GM19043 (cell line): ENCODE data around the gene MTG2.

Experiments used
- ATAC-seq: cut with Tn5 transposase; IDR thresholded peaks from one replicate; pipeline ENCODE4 v1.9.1; 2021; ENCODE audit warnings: low read depth; ENCODE audit not compliant: unreplicated experiment

The MTG2 gene

GRCh38 chr20:62160876-62161275 lies 22.0 kb upstream of the MTG2 start:
- no peak for ATAC-seq

- ATAC-seq = no peak
Measured at GRCh38 chr20:62161347-62161746, 21.5 kb upstream of the MTG2 start.

- ATAC-seq = no peak
Measured at GRCh38 chr20:62162765-62163484, 19.9 kb upstream of the MTG2 start.

GRCh38 chr20:62163485-62163865 lies 19.4 kb upstream of the MTG2 start:
- ATAC-seq = no peak

GRCh38 chr20:62163986-62164762 lies 18.7 kb upstream of the MTG2 start:
- ATAC-seq = no peak

GRCh38 chr20:62164879-62165761 lies 17.7 kb upstream of the MTG2 start:
- ATAC-seq = no peak

GRCh38 chr20:62165762-62166399 lies 16.9 kb upstream of the MTG2 start:
- no peak for ATAC-seq

GRCh38 chr20:62167474-62167873 lies 15.4 kb upstream of the MTG2 start:
- ATAC-seq = no peak

- ATAC-seq = no peak
Measured at GRCh38 chr20:62168061-62168460, 14.8 kb upstream of the MTG2 start.

- no peak for ATAC-seq
Measured at GRCh38 chr20:62168890-62169435, 13.9 kb upstream of the MTG2 start.

GRCh38 chr20:62170536-62170935 lies 12.3 kb upstream of the MTG2 start:
- ATAC-seq = no peak

GRCh38 chr20:62171245-62171644 lies 11.6 kb upstream of the MTG2 start:
- ATAC-seq = no peak

- ATAC-seq = no peak
Measured at GRCh38 chr20:62172666-62173065, 10.2 kb upstream of the MTG2 start.

- no peak for ATAC-seq
Measured at GRCh38 chr20:62174021-62174804, 8.6 kb upstream of the MTG2 start.

GRCh38 chr20:62174870-62175624 lies 7.8 kb upstream of the MTG2 start:
- no peak for ATAC-seq

GRCh38 chr20:62175711-62176110 lies 7.1 kb upstream of the MTG2 start:
- ATAC-seq = no peak

GRCh38 chr20:62176866-62177265 lies 6.0 kb upstream of the MTG2 start:
- ATAC-seq = no peak

GRCh38 chr20:62177307-62177706 lies 5.5 kb upstream of the MTG2 start:
- ATAC-seq = no peak
